ENCODE results near the gene ATG16L2.

GRCh38 chr11:72850832-72851231, 36.6 kb downstream of the ATG16L2 start:
- TF ChIP-seq, protein P1, sequence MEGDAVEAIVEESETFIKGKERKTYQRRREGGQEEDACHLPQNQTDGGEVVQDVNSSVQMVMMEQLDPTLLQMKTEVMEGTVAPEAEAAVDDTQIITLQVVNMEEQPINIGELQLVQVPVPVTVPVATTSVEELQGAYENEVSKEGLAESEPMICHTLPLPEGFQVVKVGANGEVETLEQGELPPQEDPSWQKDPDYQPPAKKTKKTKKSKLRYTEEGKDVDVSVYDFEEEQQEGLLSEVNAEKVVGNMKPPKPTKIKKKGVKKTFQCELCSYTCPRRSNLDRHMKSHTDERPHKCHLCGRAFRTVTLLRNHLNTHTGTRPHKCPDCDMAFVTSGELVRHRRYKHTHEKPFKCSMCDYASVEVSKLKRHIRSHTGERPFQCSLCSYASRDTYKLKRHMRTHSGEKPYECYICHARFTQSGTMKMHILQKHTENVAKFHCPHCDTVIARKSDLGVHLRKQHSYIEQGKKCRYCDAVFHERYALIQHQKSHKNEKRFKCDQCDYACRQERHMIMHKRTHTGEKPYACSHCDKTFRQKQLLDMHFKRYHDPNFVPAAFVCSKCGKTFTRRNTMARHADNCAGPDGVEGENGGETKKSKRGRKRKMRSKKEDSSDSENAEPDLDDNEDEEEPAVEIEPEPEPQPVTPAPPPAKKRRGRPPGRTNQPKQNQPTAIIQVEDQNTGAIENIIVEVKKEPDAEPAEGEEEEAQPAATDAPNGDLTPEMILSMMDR (conservative IDR thresholded peaks at IDR 0.05 in 1 of 2, IDR thresholded peaks at IDR 0.05 in 1 of 2; ENCODE audit: low read depth in 1 of 2, low read length in 2 of 2) = no peak
- no peak for TF ChIP-seq EZH2 (IDR thresholded peaks at IDR 0.05; ENCODE audit: low read length, missing control alignments)

All from fibroblast of lung (primary cell).